Measurements from ENCODE around the gene HOXA10.

The HOXA10 gene

DNA sequence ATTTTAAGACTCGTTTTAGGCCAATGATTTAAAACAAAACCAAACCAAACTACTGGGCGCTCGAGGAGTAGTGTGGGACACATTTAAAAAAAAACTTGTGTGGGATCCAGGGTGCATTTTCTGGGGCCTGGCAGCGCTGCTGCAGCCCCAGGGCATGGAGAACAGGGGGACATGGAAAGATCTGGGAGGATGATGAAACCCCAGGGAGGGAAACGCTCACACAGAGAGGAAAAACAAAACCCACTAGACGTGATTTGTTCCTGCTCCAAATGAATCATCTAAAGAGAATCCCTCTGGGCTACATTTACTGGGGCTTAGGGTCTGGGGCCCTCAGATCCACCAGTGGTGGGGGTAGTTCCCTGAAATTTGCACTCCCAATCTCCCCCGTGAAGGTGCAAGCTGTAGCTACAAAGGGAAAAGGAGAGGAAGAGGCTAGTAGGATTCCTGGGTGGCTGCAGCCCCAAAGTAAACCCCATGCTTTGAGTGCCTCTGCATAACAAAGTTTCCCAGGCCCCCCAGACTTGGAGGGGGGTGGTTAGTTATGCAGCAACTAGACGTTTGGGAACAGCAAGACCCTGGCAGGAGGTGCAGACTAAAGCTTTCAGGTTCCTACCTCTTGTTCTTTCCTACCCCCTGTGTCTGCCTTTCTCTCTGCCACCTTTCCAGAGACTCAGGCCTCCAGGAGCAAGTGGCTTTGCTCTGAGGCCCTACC, 40.3 kb upstream of the HOXA10 start:
- no peak for DNase-seq (ENCODE audit: extremely low spot score)
- no peak for TF ChIP-seq CTCF (IDR thresholded peaks at IDR 0.05; ENCODE audit: control extremely low read depth, extremely low read depth, low read depth, missing control alignments)
- ChIA-PET CTCF (interaction anchor here (1.5 kb wide), 1 partner anchor 14 kb away, joined by 3 read pairs; no protein-coding TSS in a partner anchor), POLR2A (no interaction called here)

- DNase-seq (ENCODE audit: extremely low spot score) = no peak
- CTCF ChIA-PET = no interaction called here
- POLR2A ChIA-PET = no interaction called here
- TF ChIP-seq CTCF (IDR thresholded peaks at IDR 0.05; ENCODE audit: control extremely low read depth, extremely low read depth, low read depth, missing control alignments) = no peak
Observed at GRCh38 chr7:27213433-27214238, 39.5 kb upstream of the HOXA10 start.

GRCh38 chr7:27212497-27213432, 38.6 kb upstream of the HOXA10 start:
- DNase-seq (ENCODE audit: extremely low spot score) = no peak
- ChIA-PET CTCF (interaction anchor here (1.7 kb wide), 1 partner anchor 17 kb away, joined by 8 read pairs; no protein-coding TSS in a partner anchor), POLR2A (no interaction called here)
- no peak for TF ChIP-seq CTCF (IDR thresholded peaks at IDR 0.05; ENCODE audit: control extremely low read depth, extremely low read depth, low read depth, missing control alignments)

DNA sequence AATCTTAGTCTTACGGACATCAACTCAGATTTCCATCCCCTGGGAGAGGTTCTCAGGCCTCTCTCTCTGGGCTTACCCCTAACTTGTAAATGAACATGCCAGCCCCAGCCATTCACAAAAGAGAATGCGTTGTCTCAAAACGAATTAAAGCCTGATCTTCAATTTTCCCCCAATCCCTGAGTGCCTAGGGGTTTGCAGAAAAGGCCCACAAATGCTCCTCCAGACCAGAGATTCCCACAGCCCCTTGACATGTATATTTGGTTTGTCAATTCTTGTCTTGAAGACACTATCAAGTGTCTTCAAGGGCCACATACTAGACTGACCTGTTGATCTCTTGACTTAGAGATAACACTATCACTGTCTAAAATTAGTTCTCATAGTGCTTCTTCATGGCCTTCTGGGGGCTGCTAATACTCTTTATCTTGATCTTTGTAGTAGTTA, 37.7 kb upstream of the HOXA10 start:
- POLR2A ChIA-PET = no interaction called here
- CTCF ChIA-PET = interaction anchor here (1.0 to 2.8 kb wide), 11 partner anchors 11 to 808 kb away, joined by 3 to 20 read pairs (median 5); no protein-coding TSS in a partner anchor

DNA sequence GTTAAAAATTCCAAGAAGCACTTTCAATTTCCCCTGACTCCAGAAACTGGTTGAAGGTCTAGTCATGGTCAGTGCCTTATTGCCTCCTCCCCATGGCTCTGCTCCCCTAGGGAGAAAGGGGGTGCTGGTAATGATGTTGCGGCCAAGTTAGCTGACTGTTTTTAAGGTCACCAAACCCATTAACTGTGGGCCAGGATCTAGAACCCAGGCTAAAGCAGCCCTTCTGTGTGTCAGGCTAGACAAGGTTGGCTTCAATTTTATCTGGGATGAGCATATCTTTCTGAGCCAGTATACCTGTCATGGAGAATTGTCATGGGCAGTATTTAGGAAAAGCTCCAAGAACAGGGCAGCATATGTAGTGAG, 36.9 kb upstream of the HOXA10 start:
- no peak for TF ChIP-seq CTCF (IDR thresholded peaks at IDR 0.05; ENCODE audit: control extremely low read depth, extremely low read depth, low read depth, missing control alignments)
- POLR2A ChIA-PET = no interaction called here

More for the DNA sequence above, 37.7 kb upstream of the HOXA10 start:
- DNase-seq (ENCODE audit: extremely low spot score) = no peak
- no peak for TF ChIP-seq CTCF (IDR thresholded peaks at IDR 0.05; ENCODE audit: control extremely low read depth, extremely low read depth, low read depth, missing control alignments)

More for the DNA sequence above, 36.9 kb upstream of the HOXA10 start:
- DNase-seq (ENCODE audit: extremely low spot score) = no peak
- CTCF ChIA-PET = interaction anchor here (0.8 to 2.8 kb wide), 16 partner anchors 11 to 811 kb away, joined by 3 to 20 read pairs (median 4); partner anchors contain the start of gene HOXA13

Data from GM10248 (cell line).